B cell (primary cell): ENCODE results near the gene LRRC10B. TPM values are rescaled to one million over a fixed set of nuclear protein-coding genes. Genes with fewer than 3 reads are reported as not detected.

ENCODE experiments used
- ATAC-seq: fragments of 200-7000 bp; cut with Tn5 transposase; one replicate; pipeline ENCODE4 v1.10.0; 2021; ENCODE audit warnings: low read depth, mild to moderate bottlenecking, moderate number of reproducible peaks, moderate library complexity
- CTCF ChIA-PET: fragments of 350-600 bp; sonication (Branson Sonifier 250); formaldehyde crosslinking; loops from one replicate; lab custom pipeline; 2021; ENCODE audit warnings: antibody characterized with exemption, inconsistent platforms; lab: Charles Lee
- POLR2A ChIA-PET: fragments of 350-600 bp; sonication (Branson Sonifier 250); formaldehyde crosslinking; loops from one replicate; lab custom pipeline; 2021; ENCODE audit warnings: antibody characterized with exemption; lab: Charles Lee
- DNase-seq: peaks from one replicate; pipeline ENCODE4 v3.0.0; 2013
- H2AFZ ChIP-seq: 2 replicates; pipeline ENCODE4 v1.6.1; 2012; ENCODE audit warnings: mild to moderate bottlenecking, low read depth, low read length; ENCODE audit not compliant: insufficient read depth, poor library complexity, severe bottlenecking
- H3K27ac ChIP-seq, 2 donors: 1 replicate in 1 of 2; 2 replicates in 1 of 2; pipeline ENCODE4 v1.5.1; 2012 to 2013; ENCODE audit warnings: low read length in 2 of 2, mild to moderate bottlenecking in 2 of 2, moderate library complexity in 1 of 2
- H3K27me3 ChIP-seq, 4 experiments: fragments of 200-600 bp in 1 of 4; sonication (generic) in 1 of 4; replicated peaks in 1 of 4; 1 replicate in 2 of 4; 2 replicates in 2 of 4; pipeline versions ENCODE4 v1.6.1 to v1.7.0; 2013 to 2016; ENCODE audit warnings: low read length in 3 of 4, mild to moderate bottlenecking in 2 of 4, mixed read lengths in 1 of 4, moderate library complexity in 1 of 4; ENCODE audit not compliant: insufficient read depth in 4 of 4, control insufficient read depth in 3 of 4; ENCODE audit errors: control extremely low read depth in 1 of 4
- H3K36me3 ChIP-seq, 2 experiments: replicated peaks in 1 of 2; 1 replicate in 1 of 2; 2 replicates in 1 of 2; pipeline versions ENCODE4 v1.6.1 to v1.7.1; 2013; ENCODE audit warnings: low read length in 1 of 2; ENCODE audit not compliant: insufficient read depth in 2 of 2, control insufficient read depth in 1 of 2; ENCODE audit errors: control extremely low read depth in 1 of 2, extremely low read depth in 1 of 2
- H3K4me1 ChIP-seq, 2 donors: fragments of 200-600 bp in 1 of 2; sonication (generic) in 1 of 2; 1 replicate in 1 of 2; 2 replicates in 1 of 2; pipeline versions ENCODE4 v1.5.1 to v1.6.1; 2013 to 2017; ENCODE audit warnings: low read length in 2 of 2; ENCODE audit not compliant: control insufficient read depth in 2 of 2, insufficient read depth in 2 of 2
- H3K4me2 ChIP-seq: replicated peaks from 2 replicates; pipeline ENCODE3; 2012; ENCODE audit warnings: mild to moderate bottlenecking, low read depth, low read length; ENCODE audit not compliant: poor library complexity, severe bottlenecking
- H3K4me3 ChIP-seq, 5 experiments: fragments of 200-600 bp in 1 of 5; sonication (generic) in 1 of 5; 1 replicate in 3 of 5; 2 replicates in 2 of 5; pipeline versions ENCODE4 v1.5.1 to v1.7.0; 2011 to 2016; ENCODE audit warnings: low read length in 4 of 5, mild to moderate bottlenecking in 4 of 5, low read depth in 2 of 5, control low read depth in 1 of 5, moderate library complexity in 1 of 5; ENCODE audit not compliant: insufficient read depth in 1 of 5; ENCODE audit errors: control extremely low read depth in 1 of 5, extremely low read depth in 1 of 5
- H3K79me2 ChIP-seq: fragments of 200-600 bp; sonication (generic); one replicate; pipeline ENCODE4 v1.6.0; 2016; ENCODE audit warnings: low read length; ENCODE audit not compliant: control insufficient read depth, insufficient read depth
- H3K9ac ChIP-seq: fragments of 200-600 bp; sonication (generic); 2 replicates; pipeline ENCODE4 v1.6.1; 2017; ENCODE audit warnings: mild to moderate bottlenecking, low read length, moderate library complexity
- H3K9me3 ChIP-seq, 3 donors: one replicate each; pipeline versions ENCODE4 v1.6.1 to v1.7.1; 2013; ENCODE audit warnings: low read length in 2 of 3; ENCODE audit not compliant: control insufficient read depth in 2 of 3, insufficient read depth in 1 of 3; ENCODE audit errors: control extremely low read depth in 1 of 3
- H4K20me1 ChIP-seq: 2 replicates; pipeline ENCODE4 v1.6.0; 2012; ENCODE audit warnings: mild to moderate bottlenecking, low read length; ENCODE audit not compliant: insufficient read depth, control insufficient read depth, poor library complexity, severe bottlenecking
- H3K27ac Mint-ChIP-seq: one replicate; pipeline ENCODE4 v1.8.0; 2021; ENCODE audit warnings: mixed read lengths
- H3K27me3 Mint-ChIP-seq: one replicate; pipeline ENCODE4 v1.8.0; 2021; ENCODE audit warnings: mixed read lengths
- H3K4me1 Mint-ChIP-seq: one replicate; pipeline ENCODE4 v1.8.0; 2021; ENCODE audit warnings: mixed read lengths
- H3K4me3 Mint-ChIP-seq: one replicate; pipeline ENCODE4 v1.8.0; 2021; ENCODE audit warnings: mixed read lengths
- H3K9me3 Mint-ChIP-seq: one replicate; pipeline ENCODE4 v1.8.0; 2022; ENCODE audit warnings: mixed read lengths; ENCODE audit not compliant: insufficient read depth
- EZH2 ChIP-seq: IDR thresholded peaks from 2 replicates; pipeline ENCODE4 v1.6.1; 2012; ENCODE audit warnings: borderline replicate concordance, low read depth, mild to moderate bottlenecking, moderate library complexity, low read length; ENCODE audit not compliant: insufficient read depth, poor library complexity, severe bottlenecking
- WGBS: methylation state at CpG from one replicate; pipeline ENCODE4 v1.1.5; 2013; ENCODE audit warnings: missing lambda C conversion rate; ENCODE audit not compliant: insufficient coverage; 5-methylcytosine and 5-hydroxymethylcytosine counted together
- intact Hi-C: fragments of 100-400 bp; cut with micrococcal nuclease; formaldehyde crosslinking; loops from one replicate; pipeline ENCODE4 v1.10.0; 2022
- polyA plus RNA-seq: library from polyadenylated mRNA; depleted of rRNA; stranded (reverse); fragments of >200 nt; gene quantifications from 2 replicates; pipeline ENCODE4 v1.2.3, GENCODE V29; 2012
- total RNA-seq, 2 donors: library from RNA; stranded (reverse); fragments of 120-200 nt in 1 of 2; gene quantifications; 1 replicate in 1 of 2; 2 replicates in 1 of 2; pipeline versions ENCODE4 v1.2.3 to v1.2.4, GENCODE V29; 2013 to 2022
- TF ChIP-seq, protein P1 (sequence below): fragments of 200-600 bp; IDR thresholded peaks from one replicate; pipeline ENCODE4 v1.8.0; 2022; ENCODE audit warnings: antibody characterized with exemption, mild to moderate bottlenecking

The LRRC10B gene
- total and polyA plus RNA-seq, 2 donors (not counting 1 experiment from before 2014, with no cell fraction given): 0.15 TPM; not detected in 1

DNA sequence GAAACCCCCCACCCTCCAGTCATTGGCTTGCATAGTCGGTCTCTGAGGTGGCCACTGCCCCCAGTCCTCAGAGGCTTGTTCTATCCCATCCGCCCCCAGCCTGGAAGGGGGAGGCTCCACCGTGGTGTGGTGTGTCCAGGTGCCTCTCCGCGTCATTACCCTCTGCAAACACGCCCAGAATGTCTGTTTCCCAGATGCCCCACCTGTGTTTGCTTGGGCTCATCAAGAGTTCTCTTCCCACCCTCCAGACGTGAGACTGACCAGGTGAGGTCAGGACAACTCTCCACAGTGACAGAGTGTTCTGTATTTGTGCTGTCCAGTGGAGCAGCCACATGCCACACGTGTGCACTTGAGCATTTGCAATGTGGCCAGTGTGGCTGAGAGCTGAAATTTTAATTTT lies 24.9 kb downstream of the LRRC10B start:
- ATAC-seq (no peak), DNase-seq (no peak)
- H3K79me2 ChIP-seq: no peaks in the 10 kb centered on the region
- Mint-ChIP-seq H3K9me3 (no peaks in the 10 kb centered on the region), H3K27ac (no peak overlapping the region), H3K27me3 (peaks cover 28% of the 10 kb centered on the region), H3K4me3 (no peak overlapping the region), H3K4me1 (no peaks in the 10 kb centered on the region)
- intact Hi-C loops: no loop called here
- no peaks in the 10 kb centered on the region for H3K36me3 ChIP-seq
- H3K9ac ChIP-seq: no peak overlapping the region
- WGBS: 75% methylated on average over 5 of the region's 8 CpGs
- peaks cover 0 to 3% (median 0%) of the 10 kb centered on the region in 3 donors for H3K9me3 ChIP-seq
- no peak overlapping the region for H2AFZ ChIP-seq
- POLR2A ChIA-PET: no interaction called here
- TF ChIP-seq EZH2: no peak
- TF ChIP-seq, protein P1, sequence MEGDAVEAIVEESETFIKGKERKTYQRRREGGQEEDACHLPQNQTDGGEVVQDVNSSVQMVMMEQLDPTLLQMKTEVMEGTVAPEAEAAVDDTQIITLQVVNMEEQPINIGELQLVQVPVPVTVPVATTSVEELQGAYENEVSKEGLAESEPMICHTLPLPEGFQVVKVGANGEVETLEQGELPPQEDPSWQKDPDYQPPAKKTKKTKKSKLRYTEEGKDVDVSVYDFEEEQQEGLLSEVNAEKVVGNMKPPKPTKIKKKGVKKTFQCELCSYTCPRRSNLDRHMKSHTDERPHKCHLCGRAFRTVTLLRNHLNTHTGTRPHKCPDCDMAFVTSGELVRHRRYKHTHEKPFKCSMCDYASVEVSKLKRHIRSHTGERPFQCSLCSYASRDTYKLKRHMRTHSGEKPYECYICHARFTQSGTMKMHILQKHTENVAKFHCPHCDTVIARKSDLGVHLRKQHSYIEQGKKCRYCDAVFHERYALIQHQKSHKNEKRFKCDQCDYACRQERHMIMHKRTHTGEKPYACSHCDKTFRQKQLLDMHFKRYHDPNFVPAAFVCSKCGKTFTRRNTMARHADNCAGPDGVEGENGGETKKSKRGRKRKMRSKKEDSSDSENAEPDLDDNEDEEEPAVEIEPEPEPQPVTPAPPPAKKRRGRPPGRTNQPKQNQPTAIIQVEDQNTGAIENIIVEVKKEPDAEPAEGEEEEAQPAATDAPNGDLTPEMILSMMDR: no peak
- H3K4me3 ChIP-seq: no peak overlapping the region
- peaks cover 0 to 16% (median 0%) of the 10 kb centered on the region in 4 experiments for H3K27me3 ChIP-seq
- H3K27ac ChIP-seq: no peak overlapping the region
- H3K4me2 ChIP-seq: no peak overlapping the region
- CTCF ChIA-PET: interaction anchor here (1.5 kb wide), 1 partner anchor 17 kb away, joined by 4 read pairs; no protein-coding TSS in a partner anchor
- no peaks in the 10 kb centered on the region for H4K20me1 ChIP-seq
- H3K4me1 ChIP-seq: no peaks in the 10 kb centered on the region

DNA sequence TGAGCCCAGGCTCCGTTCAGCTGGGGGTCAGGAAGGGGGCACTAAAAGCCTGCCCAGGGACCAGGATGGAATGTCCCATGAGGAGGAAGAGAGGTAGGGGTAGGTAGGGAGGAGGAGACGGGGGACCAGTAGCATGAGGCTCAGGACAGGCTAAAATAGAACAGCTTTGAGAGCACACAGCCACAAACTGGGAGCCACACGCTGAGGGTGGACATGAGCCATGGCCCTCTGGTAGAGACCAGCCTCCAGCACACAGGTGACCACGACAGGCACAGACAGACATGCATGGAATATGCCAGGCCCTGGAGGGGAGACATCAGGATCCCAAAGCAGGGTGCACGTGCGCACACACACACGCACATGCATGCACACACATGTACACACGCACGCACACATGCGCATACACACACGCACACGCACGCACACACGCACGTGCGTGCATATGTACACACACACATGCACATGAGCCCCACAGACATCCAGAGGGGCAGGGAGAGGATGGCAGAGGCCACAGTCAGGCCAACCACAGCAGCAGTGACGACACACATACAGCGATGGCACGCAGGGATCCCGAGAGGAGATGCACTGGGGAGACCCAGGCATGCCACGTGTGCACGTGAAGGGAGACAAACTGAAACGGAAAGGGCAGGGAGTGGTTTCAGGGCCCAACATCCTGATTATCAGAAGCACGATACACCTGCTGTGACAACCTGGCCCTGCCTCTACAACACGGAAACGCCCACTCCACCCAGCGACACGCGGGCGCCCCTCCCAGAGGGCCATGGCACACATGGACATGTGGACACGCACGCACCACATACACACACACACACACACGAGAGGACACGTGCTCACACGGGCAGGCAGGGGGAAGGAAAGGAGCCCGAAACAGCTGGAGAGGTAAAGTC lies 25.7 kb downstream of the LRRC10B start:
- intact Hi-C loops: no loop called here
- Histone ChIP-seq H3K4me3 (no peak overlapping the region), H3K9me3 (peaks cover 0 to 3% (median 0%) of the 10 kb centered on the region in 3 donors), H3K79me2 (no peaks in the 10 kb centered on the region), H3K9ac (no peak overlapping the region), H2AFZ (no peak overlapping the region), H3K4me2 (no peak overlapping the region), H3K4me1 (no peaks in the 10 kb centered on the region), H4K20me1 (no peaks in the 10 kb centered on the region), H3K27me3 (peaks cover 0 to 16% (median 0%) of the 10 kb centered on the region in 4 experiments), H3K27ac (no peak overlapping the region), H3K36me3 (no peaks in the 10 kb centered on the region)
- Mint-ChIP-seq H3K27me3 (peaks cover 22% of the 10 kb centered on the region), H3K27ac (no peak overlapping the region), H3K4me3 (no peak overlapping the region), H3K4me1 (no peaks in the 10 kb centered on the region), H3K9me3 (no peaks in the 10 kb centered on the region)
- ChIA-PET POLR2A (no interaction called here), CTCF (interaction anchor here (1.5 kb wide), 1 partner anchor 18 kb away, joined by 4 read pairs; no protein-coding TSS in a partner anchor)
- no peak for ATAC-seq
- no peak for TF ChIP-seq EZH2
- TF ChIP-seq, protein P1: no peak
- no peak for DNase-seq
- WGBS: 82% methylated on average over 31 of the region's 36 CpGs
